HG03103 (cell line): ENCODE results near the gene UBAP1L.
"Not testable (repeated sequence)": the region's sequence is repeated elsewhere in the genome, so short reads cannot be mapped to it uniquely, and the experiment has no call there.

Source experiments
- ATAC-seq: cut with Tn5 transposase; IDR thresholded peaks from one replicate; pipeline ENCODE4 v1.9.1; 2021; ENCODE audit warnings: low read depth; ENCODE audit not compliant: unreplicated experiment

UBAP1L gene

GRCh38 chr15:65100442-65100841 lies 14.6 kb downstream of the UBAP1L start:
- ATAC-seq: no peak

- not testable (repeated sequence) for ATAC-seq
Measured at GRCh38 chr15:65099801-65100200, 15.2 kb downstream of the UBAP1L start.

GRCh38 chr15:65099336-65099735 lies 15.7 kb downstream of the UBAP1L start:
- ATAC-seq: no peak

DNA sequence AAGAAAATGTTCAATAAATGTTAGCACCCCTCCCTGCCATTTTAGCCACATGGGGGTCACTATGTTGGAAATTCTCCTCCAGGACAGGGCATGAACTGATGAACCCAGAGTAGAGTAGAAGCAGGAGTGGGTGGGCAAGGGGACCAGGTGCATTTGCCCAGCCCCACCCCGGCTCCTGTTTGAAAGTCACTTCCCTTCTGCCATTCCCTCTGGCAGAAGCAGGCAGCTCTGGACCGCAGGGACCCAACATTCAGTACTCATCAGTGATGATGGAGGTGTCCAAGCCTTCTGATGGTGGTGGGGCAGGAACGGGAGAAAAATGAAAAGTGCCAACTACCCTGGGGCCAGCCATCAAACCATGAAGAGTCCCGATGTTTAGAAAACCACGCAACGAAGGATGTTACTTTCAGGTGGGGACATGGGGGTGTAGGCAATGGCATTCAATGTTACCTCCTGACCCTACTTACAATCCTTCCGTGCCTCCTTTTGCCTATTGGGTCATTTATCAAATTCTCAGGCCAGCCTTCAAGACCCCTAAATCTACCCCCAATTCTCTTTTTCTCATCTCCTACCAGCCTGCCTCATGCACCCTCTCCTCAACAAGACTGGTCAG lies 17.2 kb downstream of the UBAP1L start:
- ATAC-seq: no peak

- no peak for ATAC-seq
Measured at GRCh38 chr15:65096481-65097385, 18.3 kb downstream of the UBAP1L start.

DNA sequence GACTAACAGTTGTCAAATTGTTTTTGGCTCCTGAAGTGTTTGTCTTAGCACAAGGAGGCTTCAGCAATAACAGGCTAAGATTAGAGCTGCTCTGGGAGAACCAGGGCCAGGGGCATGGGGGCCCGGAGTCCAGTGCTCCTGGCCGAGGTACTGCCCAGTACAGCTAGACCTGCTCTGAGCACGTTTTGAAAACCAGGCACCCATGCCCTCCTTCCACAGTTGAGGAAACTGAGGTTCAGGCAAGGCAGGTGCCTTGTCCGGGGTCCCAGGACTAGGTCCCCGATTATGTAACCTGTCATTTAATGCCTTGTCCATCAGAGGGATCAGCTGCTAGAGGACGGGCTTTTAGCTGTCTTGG lies 19.3 kb downstream of the UBAP1L start:
- no peak for ATAC-seq

DNA sequence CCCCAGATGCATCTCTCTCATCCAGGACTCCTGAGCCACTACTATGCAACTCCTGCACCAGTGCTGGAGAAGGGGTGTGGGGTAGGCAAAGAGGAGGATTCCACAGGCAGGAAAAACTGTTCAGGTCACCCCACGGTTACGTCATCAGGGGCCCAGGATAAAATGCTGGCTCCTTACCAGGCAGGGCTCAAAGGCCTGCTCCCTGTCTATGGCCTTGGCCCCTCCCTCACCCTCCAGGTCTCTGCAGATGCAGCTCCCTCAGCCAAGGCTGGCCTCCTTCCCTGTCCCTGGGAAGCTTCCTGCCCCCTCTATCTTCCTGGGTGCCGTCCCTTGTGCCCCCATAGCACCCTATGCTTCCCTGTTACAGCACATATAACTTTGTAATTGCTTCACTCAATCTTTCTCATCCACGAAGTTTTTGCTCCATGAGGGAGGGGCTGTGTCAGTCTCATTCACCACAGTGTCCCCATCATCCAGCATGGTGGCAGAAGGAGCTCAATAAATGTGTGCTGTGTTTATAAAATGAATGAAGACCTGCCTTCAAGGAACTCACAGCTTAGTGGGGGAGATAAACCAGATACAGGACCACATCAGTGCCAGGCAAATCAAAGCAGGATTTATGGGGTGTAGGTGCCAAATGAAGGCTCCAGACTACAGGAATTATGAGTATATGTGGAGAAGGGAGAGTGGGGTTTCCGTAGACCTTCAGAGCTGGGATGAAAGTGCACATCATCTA lies 19.8 kb downstream of the UBAP1L start:
- no peak for ATAC-seq

- no peak for ATAC-seq
Measured at GRCh38 chr15:65094294-65094995, 20.6 kb downstream of the UBAP1L start.

DNA sequence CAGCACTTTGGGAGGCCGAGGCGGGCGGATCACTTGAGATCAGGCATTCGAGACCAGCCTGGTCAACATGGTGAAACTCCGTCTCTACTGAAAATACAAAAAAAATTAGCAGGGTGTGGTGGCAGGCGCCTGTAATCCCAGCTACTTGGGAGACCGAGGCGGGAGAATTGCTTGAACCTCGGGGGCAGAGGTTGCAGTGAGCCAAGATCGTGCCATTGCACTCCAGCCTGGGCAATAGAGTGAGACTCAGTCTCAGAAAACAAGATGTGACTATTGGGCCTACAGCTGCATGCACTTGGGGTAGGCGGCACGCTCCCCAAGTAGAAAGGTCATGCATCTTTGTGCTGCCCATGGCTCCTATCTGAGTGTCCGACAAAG lies 21.2 kb downstream of the UBAP1L start:
- not testable (repeated sequence) for ATAC-seq

- ATAC-seq: no peak
Measured at GRCh38 chr15:65092911-65093792, 21.8 kb downstream of the UBAP1L start.

DNA sequence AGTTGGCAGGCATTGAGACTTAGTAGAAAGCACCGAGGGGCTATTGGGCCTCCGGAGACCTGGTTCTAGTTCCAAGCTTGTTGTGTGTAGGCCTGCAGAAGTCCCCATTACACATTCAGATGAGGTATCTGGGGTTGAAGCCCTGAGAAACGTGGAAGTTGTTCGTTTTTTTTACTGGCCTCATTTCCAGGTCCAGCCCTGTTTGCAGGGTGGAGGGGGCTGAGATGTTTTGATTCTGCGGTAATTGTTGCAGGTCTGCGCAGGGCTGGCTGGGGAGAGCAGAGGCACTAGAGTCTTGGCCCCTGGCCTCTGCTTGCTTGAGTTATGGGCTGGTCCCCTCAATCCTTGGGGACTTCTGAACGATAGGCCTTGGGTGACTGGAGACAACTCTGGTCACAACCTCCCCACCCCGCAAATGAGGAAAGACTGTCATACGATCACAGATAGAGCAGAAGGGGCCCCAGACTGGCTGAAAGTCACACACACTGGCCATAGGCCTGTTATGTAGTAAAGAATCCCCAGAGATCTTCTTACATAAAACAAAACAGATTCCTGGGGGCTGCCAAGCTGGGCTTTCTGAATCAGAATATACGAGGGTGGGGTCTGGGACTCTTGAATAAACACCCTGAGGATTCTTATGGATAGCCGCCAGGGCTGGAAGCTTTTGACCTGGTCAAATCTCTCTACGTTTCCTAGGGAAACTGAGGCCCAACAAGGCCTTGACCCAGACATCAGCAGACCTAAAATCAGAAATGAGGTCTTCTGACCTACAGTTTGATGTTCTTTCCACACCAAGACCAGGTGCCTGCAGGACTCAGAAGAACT lies 22.8 kb downstream of the UBAP1L start:
- no peak for ATAC-seq

DNA sequence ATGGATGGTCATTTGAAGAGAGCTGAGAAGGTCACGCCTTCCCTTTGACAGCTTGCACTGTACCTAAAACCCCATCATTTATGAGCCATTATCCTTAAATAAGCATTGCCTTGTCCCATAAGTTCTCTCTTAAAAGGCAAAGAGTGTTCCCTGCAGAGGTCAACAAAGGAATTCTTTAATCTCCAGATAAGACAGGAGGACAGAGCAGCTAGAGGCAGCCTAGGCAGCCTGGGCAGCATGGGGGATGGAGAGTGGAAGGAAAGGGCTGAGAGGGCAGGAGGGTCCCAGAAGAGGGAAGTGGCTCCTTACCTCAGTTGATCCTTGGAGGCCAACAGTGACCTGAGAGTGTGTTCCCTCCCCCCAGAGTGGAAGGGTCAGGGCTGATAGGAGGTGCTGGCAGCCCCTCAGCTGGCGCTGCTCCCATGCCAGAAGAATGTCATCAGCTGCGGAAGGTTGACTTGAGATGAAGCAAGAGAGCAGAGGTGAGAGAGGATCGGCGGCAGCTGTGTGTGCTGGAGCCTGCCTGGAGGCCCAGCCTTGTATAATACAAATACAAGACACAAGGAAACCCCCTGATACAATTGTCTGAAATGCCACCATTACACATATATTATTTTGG lies 25.7 kb downstream of the UBAP1L start:
- no peak for ATAC-seq

DNA sequence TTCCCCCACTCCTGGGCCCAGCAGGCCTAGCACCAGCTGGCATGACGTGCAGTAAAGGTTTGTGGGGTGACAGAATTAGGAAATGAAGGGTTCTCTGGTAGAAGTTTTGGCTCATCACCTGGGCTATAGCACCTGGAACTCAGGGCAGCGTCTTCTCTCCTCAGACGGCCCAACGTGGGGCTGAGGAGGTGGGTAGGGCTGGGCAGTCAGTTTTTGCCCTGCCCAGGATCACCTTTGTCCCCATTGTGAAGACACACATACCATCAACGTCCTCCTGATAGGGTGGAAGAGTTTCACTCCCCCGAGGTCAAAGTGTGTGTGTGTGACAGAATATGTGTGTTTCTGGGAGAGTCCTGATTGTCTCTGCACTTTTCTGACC lies 26.4 kb downstream of the UBAP1L start:
- ATAC-seq: no peak

- ATAC-seq: no peak
Measured at GRCh38 chr15:65087873-65088642, 26.9 kb downstream of the UBAP1L start.

GRCh38 chr15:65087411-65087810 lies 27.6 kb downstream of the UBAP1L start:
- ATAC-seq: no peak

GRCh38 chr15:65086680-65087111 lies 28.3 kb downstream of the UBAP1L start:
- ATAC-seq: no peak

DNA sequence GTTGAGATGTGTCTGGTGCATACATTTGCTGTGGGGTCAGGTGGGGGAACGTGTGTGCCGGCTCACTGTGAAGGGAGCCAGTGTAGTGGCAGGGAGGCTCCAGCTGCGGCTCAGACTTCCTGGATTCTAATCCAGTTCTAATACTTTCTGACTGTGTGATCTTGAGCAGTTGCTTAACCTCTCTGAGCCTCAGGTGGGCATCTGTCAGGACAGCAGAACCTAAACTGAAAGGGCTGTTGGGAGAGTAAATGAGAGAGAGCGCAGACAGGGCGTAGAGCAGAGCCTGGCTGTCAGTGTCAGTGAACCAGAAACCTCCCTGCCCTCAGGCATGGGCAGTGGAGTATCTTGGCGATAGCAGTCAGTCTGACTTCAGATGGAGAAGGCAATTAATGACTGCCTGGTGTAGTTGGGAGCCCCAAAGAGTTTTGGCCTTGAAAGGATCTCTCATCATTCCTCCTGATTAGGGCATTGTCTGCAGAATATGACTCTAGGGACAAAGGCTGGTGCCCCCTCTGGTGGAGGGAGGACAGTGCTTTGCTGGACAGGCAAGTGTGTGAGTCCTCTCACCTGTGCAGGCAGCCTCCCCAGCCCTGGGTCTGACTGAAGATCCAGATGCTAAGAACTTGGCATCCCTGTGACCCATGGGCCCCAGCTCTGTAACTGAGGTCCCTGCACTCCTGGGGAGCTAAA lies 28.9 kb downstream of the UBAP1L start:
- no peak for ATAC-seq
